ENCODE data around the gene ZNF43.
"Not testable (repeated sequence)": the region's sequence is repeated elsewhere in the genome, so short reads cannot be mapped to it uniquely, and the experiment has no call there.

ZNF43 gene

GRCh38 chr19:21789466-21790085 is 46.4 kb downstream of the ZNF43 start:
- no peak for DNase-seq

DNA sequence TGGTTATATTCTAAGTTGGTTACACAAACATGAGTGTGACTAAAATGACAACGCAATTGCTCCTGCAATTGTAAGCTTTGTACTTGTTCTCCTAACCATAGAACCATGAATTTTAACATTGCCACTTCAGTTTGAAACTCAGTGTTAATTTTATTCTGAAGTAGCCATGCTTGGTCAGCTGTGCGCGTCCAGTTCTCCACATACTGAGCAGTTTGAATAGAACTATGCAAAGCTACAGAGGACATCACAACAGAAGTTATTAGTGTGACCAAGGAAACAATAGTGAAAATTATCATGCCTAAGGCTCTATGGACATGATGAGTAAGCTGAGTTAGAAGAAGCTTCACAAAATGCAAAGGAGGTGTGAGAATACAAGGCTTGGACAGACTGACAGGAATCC is 49.0 kb downstream of the ZNF43 start:
- no peak for DNase-seq

- DNase-seq, result not testable (repeated sequence)
Measured at GRCh38 chr19:21775792-21776191, 60.2 kb downstream of the ZNF43 start.

DNA sequence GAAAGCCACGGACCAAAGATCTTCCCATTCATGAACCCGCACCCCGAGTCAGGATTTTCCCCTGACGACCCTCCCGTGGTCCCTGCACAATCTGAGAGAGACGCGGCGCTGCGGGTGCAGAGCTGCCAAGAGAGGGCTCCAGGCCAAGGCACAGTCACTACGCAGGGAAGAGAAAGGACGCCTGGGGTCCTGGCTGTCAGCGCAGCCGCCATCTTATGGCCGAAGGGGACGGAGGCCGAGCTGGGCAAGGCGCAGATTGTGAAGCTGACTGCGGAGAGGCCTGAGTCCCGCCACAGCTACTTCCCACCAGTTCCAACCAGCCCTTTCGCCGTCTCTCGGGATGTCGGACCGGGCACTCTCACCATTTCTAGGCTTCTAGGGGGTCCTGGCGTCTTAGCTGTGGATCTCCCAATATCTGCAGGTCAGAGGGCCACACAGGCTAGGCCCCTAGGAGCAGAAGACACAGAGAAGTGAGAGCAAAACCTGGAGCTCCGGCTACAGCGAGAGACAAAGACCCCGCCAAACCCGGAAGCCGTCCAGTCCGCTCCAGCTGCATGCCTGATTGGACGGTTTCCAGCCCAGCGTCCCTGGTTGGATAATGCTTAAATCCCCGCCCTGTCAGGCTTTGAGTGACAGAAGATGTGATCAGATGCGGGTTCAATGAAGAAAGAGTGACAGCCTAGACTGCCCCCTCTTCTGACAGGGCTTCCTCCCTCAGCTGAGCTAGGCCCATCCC is 68.7 kb downstream of the ZNF43 start, which contains the start of gene ZNF100:
Gene ZNF100, minus strand, starts transcription at position 515 of the 736 bp plus-strand sequence. Its CDS starts 150 bp downstream, at position 365.
- peak; percentile 77 to 80 for DNase-seq

GRCh38 chr19:21766705-21767064 is 69.3 kb downstream of the ZNF43 start:
- not testable (repeated sequence) for DNase-seq

DNA sequence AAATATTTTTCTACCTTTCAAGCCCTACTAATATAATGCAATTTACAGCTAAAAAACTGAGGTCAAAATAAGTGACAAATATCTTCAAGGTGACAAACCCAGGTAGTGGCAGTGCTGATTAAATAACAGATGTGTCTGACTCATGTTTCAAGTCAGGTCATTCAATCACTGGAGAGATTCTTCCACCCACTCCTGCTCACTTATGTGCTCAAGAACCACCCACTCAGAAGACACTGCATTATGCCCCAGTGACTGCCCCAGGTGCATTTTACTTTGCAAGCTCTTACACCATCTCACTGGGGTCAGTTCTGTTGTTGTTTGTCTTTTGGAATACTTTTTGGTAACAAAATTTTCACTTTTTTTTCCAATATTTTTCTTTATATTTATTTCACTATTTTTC is 70.8 kb downstream of the ZNF43 start:
- DNase-seq, result no peak

DNA sequence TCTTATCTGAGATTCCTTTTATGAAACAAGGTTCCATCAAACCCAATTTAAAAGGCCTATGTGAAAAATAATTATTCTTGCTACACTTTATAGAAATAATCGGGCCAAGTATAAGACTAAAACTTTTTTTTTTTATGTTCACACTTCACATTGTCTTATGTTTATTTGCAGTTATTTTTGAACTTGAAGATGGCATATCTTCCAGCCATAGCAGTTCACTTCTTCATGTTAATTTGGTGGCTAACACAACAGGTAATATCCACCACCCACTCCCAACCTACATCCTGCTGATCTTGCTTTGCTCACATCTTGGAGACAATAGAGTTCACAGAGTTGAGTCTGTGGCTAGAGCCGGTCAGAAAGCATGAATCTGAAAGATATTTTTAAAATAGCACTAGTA is 74.4 kb downstream of the ZNF43 start:
- DNase-seq, result not testable (repeated sequence)

GRCh38 chr19:21758296-21758695 is 77.7 kb downstream of the ZNF43 start:
- no peak for DNase-seq

GRCh38 chr19:21755555-21755954 is 80.4 kb downstream of the ZNF43 start:
- DNase-seq, result not testable (repeated sequence)
